ENCODE data around the gene MSMP. TPM values are rescaled to one million over a fixed set of nuclear protein-coding genes. Genes with fewer than 3 reads are reported as not detected.

The MSMP gene
- total and polyA plus RNA-seq, 8 donors, result 1.1 to 1.2 TPM; not detected in 6

DNA sequence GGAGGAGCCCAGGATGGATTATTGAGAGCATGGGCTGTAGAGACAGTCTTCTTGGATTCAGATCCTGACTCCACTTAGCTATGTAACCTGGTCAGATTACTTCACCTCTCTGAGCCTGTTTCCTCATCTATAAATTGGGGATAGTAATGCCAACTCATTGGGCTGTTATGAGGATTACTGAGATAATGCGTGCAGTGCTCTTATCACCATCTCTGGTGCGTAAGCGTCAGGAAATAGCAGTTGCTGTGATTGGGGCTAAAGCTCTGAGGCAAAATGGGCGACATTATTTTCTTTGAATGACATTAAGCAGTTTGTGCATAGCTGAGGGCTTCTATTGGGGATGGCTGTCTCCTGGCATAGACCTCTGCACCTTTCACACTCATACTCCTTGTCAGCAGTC, 995 bp upstream of the MSMP start:
- DNase-seq, result no peak
- Histone ChIP-seq H3K4me1 (peaks cover 6 to 43% of the 10 kb centered on the region in 2 donors), H3K27me3 (no peaks in the 10 kb centered on the region), H3K9me3 (no peaks in the 10 kb centered on the region), H3K36me3 (peaks cover 0 to 47% of the 10 kb centered on the region in 2 donors), H3K4me3 (no peak overlapping the region), H3K27ac (no peak overlapping the region)
- no peak for ATAC-seq
- TF ChIP-seq, protein P1, sequence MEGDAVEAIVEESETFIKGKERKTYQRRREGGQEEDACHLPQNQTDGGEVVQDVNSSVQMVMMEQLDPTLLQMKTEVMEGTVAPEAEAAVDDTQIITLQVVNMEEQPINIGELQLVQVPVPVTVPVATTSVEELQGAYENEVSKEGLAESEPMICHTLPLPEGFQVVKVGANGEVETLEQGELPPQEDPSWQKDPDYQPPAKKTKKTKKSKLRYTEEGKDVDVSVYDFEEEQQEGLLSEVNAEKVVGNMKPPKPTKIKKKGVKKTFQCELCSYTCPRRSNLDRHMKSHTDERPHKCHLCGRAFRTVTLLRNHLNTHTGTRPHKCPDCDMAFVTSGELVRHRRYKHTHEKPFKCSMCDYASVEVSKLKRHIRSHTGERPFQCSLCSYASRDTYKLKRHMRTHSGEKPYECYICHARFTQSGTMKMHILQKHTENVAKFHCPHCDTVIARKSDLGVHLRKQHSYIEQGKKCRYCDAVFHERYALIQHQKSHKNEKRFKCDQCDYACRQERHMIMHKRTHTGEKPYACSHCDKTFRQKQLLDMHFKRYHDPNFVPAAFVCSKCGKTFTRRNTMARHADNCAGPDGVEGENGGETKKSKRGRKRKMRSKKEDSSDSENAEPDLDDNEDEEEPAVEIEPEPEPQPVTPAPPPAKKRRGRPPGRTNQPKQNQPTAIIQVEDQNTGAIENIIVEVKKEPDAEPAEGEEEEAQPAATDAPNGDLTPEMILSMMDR (IDR thresholded peaks at IDR 0.05), result no peak
- intact Hi-C loops (cut with DNase I), result no loop called here

DNA sequence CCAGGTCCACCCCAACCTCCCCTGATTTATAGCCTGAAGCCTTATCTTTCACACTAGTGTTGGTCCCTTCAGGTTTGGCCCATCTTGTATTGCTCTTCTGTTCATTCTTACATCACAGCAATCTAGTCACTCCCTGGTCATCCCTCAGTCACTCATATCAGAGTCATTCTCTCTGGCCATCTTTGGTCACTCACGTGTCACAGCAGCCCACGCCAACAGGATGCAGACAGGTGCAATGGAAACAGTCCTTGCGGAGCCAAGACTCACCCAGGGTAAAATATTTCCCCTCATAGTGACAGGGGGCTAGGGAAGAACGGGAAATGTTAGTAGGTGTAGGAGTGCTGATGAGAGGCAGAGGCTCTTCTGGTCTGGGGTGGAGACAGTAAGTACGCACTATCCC, 610 bp downstream of the MSMP start:
- intact Hi-C loops (cut with DNase I), result no loop called here
- ATAC-seq (no peak), DNase-seq (no peak)
- no peaks in the 10 kb centered on the region for H3K9me3 ChIP-seq
- no peak overlapping the region for H3K4me3 ChIP-seq
- H3K36me3 ChIP-seq, result peaks cover 0 to 47% of the 10 kb centered on the region in 2 donors
- no peak overlapping the region for H3K27ac ChIP-seq
- H3K4me1 ChIP-seq, result peaks cover 10 to 41% of the 10 kb centered on the region in 2 donors
- no peaks in the 10 kb centered on the region for H3K27me3 ChIP-seq
- TF ChIP-seq, protein P1 (IDR thresholded peaks at IDR 0.05), result no peak

DNA sequence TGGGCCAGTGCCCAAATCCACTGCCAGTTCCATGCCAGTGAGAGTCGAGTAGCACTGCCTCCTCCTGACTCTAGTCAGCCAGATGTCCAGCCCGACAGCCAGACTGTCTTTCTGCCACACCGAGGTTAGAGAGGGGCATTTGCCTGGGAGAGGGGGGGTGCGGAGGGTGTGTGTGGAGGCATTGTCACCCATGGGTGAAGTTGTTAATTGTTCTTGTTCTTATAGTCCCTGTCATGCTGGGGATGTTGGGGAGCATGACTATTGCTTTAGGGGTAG, 3.9 kb downstream of the MSMP start:
- H3K9me3 ChIP-seq, result no peaks in the 10 kb centered on the region
- peaks cover 23 to 47% of the 10 kb centered on the region in 2 donors for H3K4me1 ChIP-seq
- H3K36me3 ChIP-seq, result peaks cover 0 to 47% of the 10 kb centered on the region in 2 donors
- TF ChIP-seq, protein P1 (IDR thresholded peaks at IDR 0.05), result no peak
- H3K27ac ChIP-seq, result peak overlapping the region; percentile 90 to 91
- no peak for DNase-seq
- intact Hi-C loops (cut with DNase I), result no loop called here
- no peak for ATAC-seq
- peak overlapping the region in 1 of 2 donors; percentile 93 for H3K4me3 ChIP-seq
- no peaks in the 10 kb centered on the region for H3K27me3 ChIP-seq

- TF ChIP-seq, protein P1 (IDR thresholded peaks at IDR 0.05), result no peak
- intact Hi-C loops (cut with DNase I), result no loop called here
- DNase-seq, result peak in 1 of 4 donors; percentile 54
Measured at GRCh38 chr9:35749515-35750255, 4.4 kb downstream of the MSMP start.

GRCh38 chr9:35748858-35749514, 5.1 kb downstream of the MSMP start, which contains the start of the genes GBA2 and RGP1:
GBA2 (minus strand) TSS chr9:35749228; CDS start chr9:35748704, 524 bp downstream.
RGP1 (plus strand) TSS chr9:35749287; CDS start chr9:35749756, 469 bp downstream.
- peaks cover 28 to 59% of the 10 kb centered on the region in 2 donors for H3K4me1 ChIP-seq
- H3K36me3 ChIP-seq, result peaks cover 0 to 44% of the 10 kb centered on the region in 2 donors
- TF ChIP-seq, protein P1 (IDR thresholded peaks at IDR 0.05), result no peak
- intact Hi-C loops (cut with DNase I), result no loop called here
- H3K27ac ChIP-seq, result peak within 1 kb of the TSS; percentile 90 to 91
- H3K9me3 ChIP-seq, result no peaks in the 10 kb centered on the region
- DNase-seq (peak; percentile 71 to 97 (median 84)), ATAC-seq (peak; percentile 94)
- H3K4me3 ChIP-seq, result peak within 1 kb of the TSS; percentile 83 to 93
- no peaks in the 10 kb centered on the region for H3K27me3 ChIP-seq

More at GRCh38 chr9:35749515-35750255, 4.4 kb downstream of the MSMP start:
- peak; percentile 65 for ATAC-seq
- H3K27ac ChIP-seq, result peak overlapping the region; percentile 90 to 91
- peaks cover 0 to 44% of the 10 kb centered on the region in 2 donors for H3K36me3 ChIP-seq
- H3K27me3 ChIP-seq, result no peaks in the 10 kb centered on the region
- peaks cover 27 to 53% of the 10 kb centered on the region in 2 donors for H3K4me1 ChIP-seq
- H3K4me3 ChIP-seq, result peak overlapping the region; percentile 83 to 93
- H3K9me3 ChIP-seq, result no peaks in the 10 kb centered on the region
